MCF 10A (cell line): Measurements from ENCODE around the gene TRABD. TPM values are rescaled to one million over a fixed set of nuclear protein-coding genes. Genes with fewer than 3 reads are reported as not detected.

Experiments used
- BruUV-seq: library from RNA; stranded (reverse); fragments of 400-500 nt; replicated peaks from 2 replicates; lab custom pipeline; 2021; lab: Mats Ljungman, UMichigan
- CTCF ChIA-PET: fragments of 300-600 bp; sonication (Branson Sonifier 250); formaldehyde crosslinking; extraction: SDS; loops from one replicate; lab custom pipeline; 2021; ENCODE audit warnings: antibody characterized with exemption, inconsistent platforms; lab: Yijun Ruan, JAX
- POLR2A ChIA-PET: fragments of 300-600, 350-650 bp; sonication (Branson Sonifier 250); formaldehyde crosslinking; extraction: SDS; loops from one replicate; lab custom pipeline; 2020; ENCODE audit warnings: antibody characterized with exemption, inconsistent platforms; lab: Yijun Ruan, JAX
- DNase-seq: peaks from one replicate; pipeline ENCODE4 v3.0.0-alpha.2; 2018; ENCODE audit not compliant: unreplicated experiment
- H3K27ac Mint-ChIP-seq: one replicate; pipeline ENCODE4 v1.8.0; 2022; ENCODE audit warnings: mild to moderate bottlenecking, low read depth, mixed read lengths; ENCODE audit not compliant: unreplicated experiment
- H3K27me3 Mint-ChIP-seq: one replicate; pipeline ENCODE4 v1.8.0; 2022; ENCODE audit warnings: mixed read lengths; ENCODE audit not compliant: insufficient read depth, unreplicated experiment
- H3K36me3 Mint-ChIP-seq: one replicate; pipeline ENCODE4 v1.8.0; 2022; ENCODE audit warnings: mild to moderate bottlenecking, moderate library complexity, mixed read lengths; ENCODE audit not compliant: insufficient read depth, unreplicated experiment
- H3K4me1 Mint-ChIP-seq: one replicate; pipeline ENCODE4 v1.8.0; 2022; ENCODE audit warnings: mixed read lengths; ENCODE audit not compliant: insufficient read depth, unreplicated experiment
- H3K4me3 Mint-ChIP-seq: one replicate; pipeline ENCODE4 v1.8.0; 2022; ENCODE audit warnings: mild to moderate bottlenecking, moderate library complexity, mixed read lengths; ENCODE audit not compliant: unreplicated experiment
- H3K9me3 Mint-ChIP-seq: one replicate; pipeline ENCODE4 v1.8.0; 2022; ENCODE audit warnings: mixed read lengths; ENCODE audit not compliant: unreplicated experiment
- CTCF ChIP-seq: fragments of 200-600 bp; IDR thresholded peaks from one replicate; pipeline ENCODE4 v1.8.0; 2022; ENCODE audit warnings: antibody characterized with exemption, mild to moderate bottlenecking; ENCODE audit not compliant: unreplicated experiment
- intact Hi-C: fragments of 100-400 bp; cut with micrococcal nuclease; formaldehyde crosslinking; loops from 2 replicates; pipeline ENCODE4 v1.14.1; 2022
- total RNA-seq: library from RNA; stranded (reverse); gene quantifications from 2 replicates; pipeline ENCODE4 v1.2.3, GENCODE V29; 2022

Gene TRABD
- total RNA-seq, 1 experiment from 2014 or later: 63.8 TPM

- H3K27ac Mint-ChIP-seq: no peak overlapping the region
- intact Hi-C loops: no loop called here
- no peak for DNase-seq
- H3K9me3 Mint-ChIP-seq: no peaks in the 10 kb centered on the region
- no peak for TF ChIP-seq CTCF
- H3K36me3 Mint-ChIP-seq: peaks cover 50% of the 10 kb centered on the region
- H3K4me3 Mint-ChIP-seq: no peak overlapping the region
- H3K27me3 Mint-ChIP-seq: no peaks in the 10 kb centered on the region
- H3K4me1 Mint-ChIP-seq: no peaks in the 10 kb centered on the region
- CTCF ChIA-PET: interaction anchor here (1.1 kb wide), 1 partner anchor 20 kb away, joined by 3 read pairs; no protein-coding TSS in a partner anchor
- no TSS peak for BruUV-seq
- POLR2A ChIA-PET: no interaction called here
Measured at GRCh38 chr22:50226063-50226874, 40.6 kb downstream of the TRABD start.

- Mint-ChIP-seq H3K4me3 (no peak overlapping the region), H3K9me3 (no peaks in the 10 kb centered on the region), H3K4me1 (no peaks in the 10 kb centered on the region), H3K27ac (no peak overlapping the region), H3K27me3 (no peaks in the 10 kb centered on the region), H3K36me3 (peaks cover 49% of the 10 kb centered on the region)
- ChIA-PET POLR2A (interaction anchor here (0.6 kb wide), 1 partner anchor 96 kb away, joined by 3 read pairs; no protein-coding TSS in a partner anchor), CTCF (interaction anchor here (1.1 kb wide), 1 partner anchor 20 kb away, joined by 3 read pairs; no protein-coding TSS in a partner anchor)
- TF ChIP-seq CTCF: no peak
- BruUV-seq: no TSS peak
- intact Hi-C loops: no loop called here
- DNase-seq: no peak
Measured at GRCh38 chr22:50226875-50227165, 41.1 kb downstream of the TRABD start.

- intact Hi-C loops: no loop called here
- no peaks in the 10 kb centered on the region for H3K4me1 Mint-ChIP-seq
- ChIA-PET POLR2A (no interaction called here), CTCF (interaction anchor here (0.6 to 1.1 kb wide), 4 partner anchors 21 to 114 kb away, joined by 3 read pairs; no protein-coding TSS in a partner anchor)
- H3K27ac Mint-ChIP-seq: no peak overlapping the region
- no peaks in the 10 kb centered on the region for H3K27me3 Mint-ChIP-seq
- H3K9me3 Mint-ChIP-seq: no peaks in the 10 kb centered on the region
- no peak overlapping the region for H3K4me3 Mint-ChIP-seq
- no TSS peak for BruUV-seq
- TF ChIP-seq CTCF: no peak
- DNase-seq: no peak
- H3K36me3 Mint-ChIP-seq: peaks cover 55% of the 10 kb centered on the region
Measured at GRCh38 chr22:50227579-50228215, 42.0 kb downstream of the TRABD start.

- no TSS peak for BruUV-seq
- Mint-ChIP-seq H3K9me3 (no peaks in the 10 kb centered on the region), H3K27ac (no peak overlapping the region), H3K27me3 (no peaks in the 10 kb centered on the region), H3K4me1 (no peaks in the 10 kb centered on the region), H3K36me3 (peaks cover 50% of the 10 kb centered on the region), H3K4me3 (no peak overlapping the region)
- ChIA-PET POLR2A (no interaction called here), CTCF (interaction anchor here (1.0 to 1.1 kb wide), 2 partner anchors 74 to 113 kb away, joined by 3 read pairs; no protein-coding TSS in a partner anchor)
- no peak for TF ChIP-seq CTCF
- DNase-seq: no peak
- intact Hi-C loops: no loop called here
Measured at GRCh38 chr22:50228366-50228765, 42.7 kb downstream of the TRABD start.
